ENCODE data around the gene CRYBA1.

DNA sequence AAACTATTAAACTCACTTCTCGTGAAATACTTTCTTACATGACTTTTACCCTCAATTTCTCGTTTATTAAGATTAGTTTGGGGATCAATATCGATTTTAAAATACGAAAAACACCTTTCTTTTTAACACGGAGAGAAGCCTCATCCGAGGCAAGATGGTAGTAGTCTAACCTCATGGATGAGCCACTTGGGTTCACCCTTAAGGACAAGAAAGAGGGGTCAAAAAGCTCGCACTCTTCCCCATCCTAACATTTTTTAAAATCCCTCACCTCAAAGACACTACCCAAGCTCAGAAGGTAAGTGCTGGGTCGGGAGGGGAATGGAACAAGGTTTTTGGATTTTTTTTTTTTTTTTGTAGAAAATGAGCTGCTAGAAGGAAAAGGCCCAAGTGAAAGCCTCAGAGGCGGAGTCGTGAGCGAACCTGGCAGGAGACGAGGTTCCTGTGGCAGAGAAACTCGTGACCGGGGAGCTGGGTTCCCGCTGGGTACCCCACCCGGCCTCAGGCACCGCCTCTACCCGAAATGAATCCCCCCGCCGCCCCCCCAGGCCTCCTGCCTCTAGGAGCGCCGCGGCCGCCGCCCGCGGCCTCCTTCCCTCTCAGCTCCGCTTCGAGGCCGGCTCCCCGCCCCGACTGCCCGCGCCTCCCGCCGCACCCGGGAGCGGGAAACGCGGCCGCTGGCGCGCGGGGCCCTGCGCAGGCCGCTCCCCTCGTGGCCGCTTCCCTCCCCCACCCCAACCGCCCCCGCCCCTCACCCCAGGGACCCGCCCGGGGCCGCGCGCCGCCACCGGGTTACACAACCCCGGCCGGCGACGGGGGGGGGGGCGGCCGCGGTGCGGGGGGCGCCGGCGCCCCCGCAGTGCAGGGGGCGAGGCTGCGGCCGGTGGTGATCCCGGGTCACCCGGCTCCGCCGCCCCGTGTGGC lies 45.7 kb downstream of the CRYBA1 start:
- TF ChIP-seq GATA2 (IDR thresholded peaks at IDR 0.05; ENCODE audit: low read depth, low read length): no peak
- TF ChIP-seq GATA3 (IDR thresholded peaks at IDR 0.05; ENCODE audit: low read depth, low read length): no peak
